AG04450 (cell line): ENCODE data around the gene CEP57. TPM values are rescaled to one million over a fixed set of nuclear protein-coding genes. Genes with fewer than 3 reads are reported as not detected.
A peak's percentile ranks its signal among the peaks of the same experiment; 100 is the strongest.
"Not testable (repeated sequence)": the region's sequence is repeated elsewhere in the genome, so short reads cannot be mapped to it uniquely, and the experiment has no call there.

Source experiments
- CTCF ChIA-PET: fragments of 300-600, 350-600 bp; formaldehyde crosslinking; extraction: SDS; loops from one replicate; lab custom pipeline; 2022; ENCODE audit warnings: antibody characterized with exemption, inconsistent platforms; lab: Charles Lee
- POLR2A ChIA-PET: fragments of 350-600 bp; formaldehyde crosslinking; extraction: SDS; loops from one replicate; lab custom pipeline; 2021; ENCODE audit warnings: antibody characterized with exemption, inconsistent platforms; lab: Yijun Ruan, JAX
- DNase-seq: peaks from one replicate; pipeline ENCODE4 v3.0.0-alpha.2; 2011; ENCODE audit warnings: low read depth, low spot score
- H3K27ac ChIP-seq: one replicate; pipeline ENCODE4 v1.5.1; 2012; ENCODE audit warnings: low read depth, low read length, control low read depth
- H3K27me3 ChIP-seq: one replicate; pipeline ENCODE4 v1.6.0; 2012; ENCODE audit warnings: low read length; ENCODE audit not compliant: control insufficient read depth, insufficient read depth
- H3K4me3 ChIP-seq: 2 replicates; pipeline ENCODE4 v1.5.1; 2011; ENCODE audit warnings: mild to moderate bottlenecking, low read depth, low read length, control low read depth
- H3K9me3 ChIP-seq: 2 replicates; pipeline ENCODE4 v1.5.1; 2012; ENCODE audit warnings: low read length; ENCODE audit not compliant: control insufficient read depth, insufficient read depth
- CTCF ChIP-seq: IDR thresholded peaks from 2 replicates; pipeline ENCODE4 v1.5.1; 2011; ENCODE audit warnings: low read depth, low read length, control low read depth, inconsistent platforms
- polyA plus RNA-seq: library from polyadenylated mRNA; depleted of rRNA; stranded (reverse); fragments of >200 nt; gene quantifications from 2 replicates; pipeline ENCODE4 v1.2.3, GENCODE V29; 2011

Gene CEP57
- polyA plus RNA-seq, 1 experiment, result 49.2 TPM

- peak; percentile 39 for TF ChIP-seq CTCF
- no peak overlapping the region for H3K4me3 ChIP-seq
- ChIA-PET CTCF (interaction anchor here (0.5 to 3.2 kb wide), 23 partner anchors 9 to 577 kb away, joined by 3 to 35 read pairs (median 4); partner anchors contain the start of genes CCDC82, JRKL, MAML2 and MTMR2), POLR2A (interaction anchor here (0.7 to 0.9 kb wide), 3 partner anchors 63 to 540 kb away, joined by 3 to 4 read pairs (median 3); partner anchors contain the start of genes CCDC82, JRKL and MTMR2)
- no peaks in the 10 kb centered on the region for H3K9me3 ChIP-seq
- no peak for DNase-seq
- H3K27me3 ChIP-seq, result no peaks in the 10 kb centered on the region
- H3K27ac ChIP-seq, result no peak overlapping the region
Observed at GRCh38 chr11:95849087-95849825, 59.0 kb downstream of the CEP57 start.

GRCh38 chr11:95850137-95850536, 59.8 kb downstream of the CEP57 start:
- ChIA-PET POLR2A (interaction anchor here (0.6 kb wide), 1 partner anchor 60 kb away, joined by 3 read pairs; no protein-coding TSS in a partner anchor), CTCF (interaction anchor here (0.9 to 3.2 kb wide), 8 partner anchors 14 to 544 kb away, joined by 3 to 35 read pairs (median 6); partner anchors contain the start of genes CCDC82, JRKL and MAML2)
- DNase-seq, result no peak
- no peaks in the 10 kb centered on the region for H3K27me3 ChIP-seq
- H3K27ac ChIP-seq, result no peak overlapping the region
- no peak for TF ChIP-seq CTCF
- H3K9me3 ChIP-seq, result no peaks in the 10 kb centered on the region
- H3K4me3 ChIP-seq, result no peak overlapping the region

DNA sequence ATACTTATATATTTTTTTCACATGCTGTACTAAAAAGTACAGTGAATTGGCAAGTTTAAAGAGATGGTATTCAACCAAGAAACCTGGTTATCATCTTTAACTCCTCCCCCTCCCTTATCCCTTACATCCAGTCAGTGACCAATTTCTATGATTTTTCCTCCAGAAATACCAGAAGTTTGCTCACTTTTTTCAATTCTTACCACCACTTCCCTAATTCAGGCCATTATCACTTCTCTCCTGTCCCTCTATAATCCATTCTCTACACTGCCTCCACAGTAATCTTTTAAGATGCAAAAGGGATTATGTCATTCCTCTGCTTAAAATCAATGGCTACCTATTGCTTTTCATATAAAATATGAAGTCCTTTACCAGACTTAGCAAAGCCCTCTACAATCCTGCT, 62.8 kb downstream of the CEP57 start:
- no peaks in the 10 kb centered on the region for H3K27me3 ChIP-seq
- TF ChIP-seq CTCF, result no peak
- H3K4me3 ChIP-seq, result no peak overlapping the region
- no peak for DNase-seq
- no peaks in the 10 kb centered on the region for H3K9me3 ChIP-seq
- ChIA-PET POLR2A (no interaction called here), CTCF (interaction anchor here (0.5 kb wide), 1 partner anchor 610 kb away, joined by 4 read pairs; no protein-coding TSS in a partner anchor)
- H3K27ac ChIP-seq, result no peak overlapping the region

GRCh38 chr11:95853862-95854261, 63.6 kb downstream of the CEP57 start:
- Histone ChIP-seq H3K4me3 (no peak overlapping the region), H3K9me3 (no peaks in the 10 kb centered on the region), H3K27ac (no peak overlapping the region), H3K27me3 (no peaks in the 10 kb centered on the region)
- CTCF ChIA-PET, result interaction anchor here (0.5 kb wide), 1 partner anchor 610 kb away, joined by 4 read pairs; no protein-coding TSS in a partner anchor
- POLR2A ChIA-PET, result no interaction called here
- DNase-seq, result no peak
- TF ChIP-seq CTCF, result no peak

- H3K9me3 ChIP-seq, DNase-seq, H3K27me3 ChIP-seq, H3K4me3 ChIP-seq, POLR2A ChIA-PET, H3K27ac ChIP-seq: not testable (repeated sequence)
- CTCF ChIA-PET, result interaction anchor here (1.7 kb wide), 1 partner anchor 540 kb away, joined by 3 read pairs; no protein-coding TSS in a partner anchor
Observed at GRCh38 chr11:95854362-95854761, 64.1 kb downstream of the CEP57 start.

DNA sequence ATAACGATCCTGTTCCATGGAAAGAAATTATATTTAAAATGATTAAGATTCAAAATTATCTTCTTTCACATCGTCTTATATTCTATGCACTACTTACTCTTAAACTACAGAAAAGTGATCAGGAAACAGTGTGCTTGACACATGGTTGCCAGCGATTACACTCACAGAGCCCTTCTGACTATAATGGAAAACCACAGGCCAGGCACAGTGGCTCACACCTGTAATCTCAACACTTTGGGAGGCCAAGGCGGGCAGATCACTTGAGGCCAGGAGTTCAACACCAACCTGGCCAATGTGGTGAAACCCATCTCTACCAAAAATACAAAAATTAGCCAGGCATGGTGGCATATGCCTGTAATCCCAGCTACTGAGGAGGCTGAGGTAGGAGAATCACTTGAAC, 69.7 kb downstream of the CEP57 start:
- CTCF ChIA-PET, H3K27ac ChIP-seq, H3K4me3 ChIP-seq, POLR2A ChIA-PET, DNase-seq, H3K27me3 ChIP-seq, H3K9me3 ChIP-seq: not testable (repeated sequence)
